Panc1 (cell line): ENCODE measurements around the gene VPS33B. TPM values are rescaled to one million over a fixed set of nuclear protein-coding genes. Genes with fewer than 3 reads are reported as not detected.
A peak's percentile ranks its signal among the peaks of the same experiment; 100 is the strongest.

Source experiments
- ATAC-seq: fragments of 200-7000 bp; cut with Tn5 transposase; 2 replicates; pipeline ENCODE4 v1.9.1; 2020; ENCODE audit warnings: mild to moderate bottlenecking, moderate library complexity
- BruUV-seq: library from RNA; stranded (reverse); fragments of 400-500 nt; replicated peaks from 2 replicates; lab custom pipeline; 2021; lab: Mats Ljungman, UMichigan
- CTCF ChIA-PET: fragments of 300-600 bp; sonication (Branson Sonifier 250); formaldehyde crosslinking; loops from one replicate; lab custom pipeline; 2022; ENCODE audit warnings: antibody characterized with exemption; lab: Charles Lee
- POLR2A ChIA-PET: fragments of 300-600 bp; sonication (Branson Sonifier 250); formaldehyde crosslinking; loops from one replicate; lab custom pipeline; 2022; ENCODE audit warnings: antibody characterized with exemption; lab: Charles Lee
- DNase-seq: peaks from one replicate; pipeline ENCODE4 v3.0.0-alpha.2; 2010; ENCODE audit warnings: low read depth, low spot score
- H3K27ac ChIP-seq: 2 replicates; pipeline ENCODE4 v1.5.1; 2011; ENCODE audit warnings: mild to moderate bottlenecking, low read length, inconsistent platforms
- H3K27me3 ChIP-seq: fragments of 200-500 bp; sonication (Bioruptor generic); 2 replicates; pipeline ENCODE4 v1.6.0; 2014; ENCODE audit warnings: low read length, inconsistent platforms; ENCODE audit not compliant: control insufficient read depth, insufficient read depth
- H3K36me3 ChIP-seq: fragments of 200-500 bp; sonication (Bioruptor generic); 2 replicates; pipeline ENCODE4 v1.5.1; 2014; ENCODE audit warnings: inconsistent platforms, mild to moderate bottlenecking, low read length, moderate library complexity; ENCODE audit not compliant: control insufficient read depth, insufficient read depth
- H3K4me1 ChIP-seq: 2 replicates; pipeline ENCODE4 v1.5.1; 2011; ENCODE audit warnings: inconsistent platforms, mild to moderate bottlenecking, low read length, moderate library complexity; ENCODE audit not compliant: control insufficient read depth, insufficient read depth
- H3K4me3 ChIP-seq, 2 experiments: 2 replicates each; pipeline ENCODE4 v1.5.1; 2011 to 2012; ENCODE audit warnings: low read depth in 2 of 2, low read length in 2 of 2, mild to moderate bottlenecking in 2 of 2, inconsistent platforms in 1 of 2, moderate library complexity in 1 of 2
- H3K9me3 ChIP-seq: fragments of 200-500 bp; sonication (Bioruptor generic); 2 replicates; pipeline ENCODE4 v1.5.1; 2014; ENCODE audit warnings: low read depth, mild to moderate bottlenecking, inconsistent platforms, low read length, moderate library complexity; ENCODE audit not compliant: control insufficient read depth, insufficient read depth
- POLR2AphosphoS5 ChIP-seq: IDR thresholded peaks from 2 replicates; pipeline ENCODE4 v1.6.1; 2012; ENCODE audit warnings: mild to moderate bottlenecking, low read depth, low read length, moderate library complexity
- REST ChIP-seq, 2 experiments: IDR thresholded peaks; 2 replicates each; pipeline ENCODE4 v1.6.1; 2011 to 2012; ENCODE audit warnings: low read depth in 2 of 2, control low read depth in 1 of 2, low read length in 1 of 2, mild to moderate bottlenecking in 1 of 2, moderate library complexity in 1 of 2; ENCODE audit not compliant: insufficient read depth in 1 of 2
- SIN3A ChIP-seq: IDR thresholded peaks from 2 replicates; pipeline ENCODE4 v1.6.1; 2012; ENCODE audit warnings: low read depth, mild to moderate bottlenecking, low read length, moderate library complexity, borderline replicate concordance; ENCODE audit not compliant: insufficient read depth
- TCF7L2 ChIP-seq: IDR thresholded peaks from 2 replicates; pipeline ENCODE4 v1.6.1; 2011; ENCODE audit warnings: mild to moderate bottlenecking, low read depth, low read length, inconsistent platforms
- in situ Hi-C: cut with HindIII; loops from 2 replicates; pipeline ENCODE4 v1.10.0; 2016; ENCODE audit warnings: low sequenced_read_pairs, low pct_unique_long_range_greater_than_20kb
- intact Hi-C: fragments of 100-400 bp; cut with micrococcal nuclease; formaldehyde crosslinking; loops from one replicate; pipeline ENCODE4 v1.10.0; 2022; ENCODE audit not compliant: unreplicated experiment
- total RNA-seq: library from RNA; stranded (reverse); gene quantifications from one replicate; pipeline ENCODE4 v1.2.1, GENCODE V29; 2021; ENCODE audit not compliant: unreplicated experiment
- TF ChIP-seq, protein P1 (sequence below): fragments of 450-650 bp; IDR thresholded peaks from 2 replicates; pipeline ENCODE4 v1.5.1; 2017; ENCODE audit warnings: mild to moderate bottlenecking

The VPS33B gene
- total RNA-seq, 1 experiment from 2014 or later: 16.3 TPM

GRCh38 chr15:90986790-90987507, 35.4 kb downstream of the VPS33B start (continued):
- TF ChIP-seq, protein P1, sequence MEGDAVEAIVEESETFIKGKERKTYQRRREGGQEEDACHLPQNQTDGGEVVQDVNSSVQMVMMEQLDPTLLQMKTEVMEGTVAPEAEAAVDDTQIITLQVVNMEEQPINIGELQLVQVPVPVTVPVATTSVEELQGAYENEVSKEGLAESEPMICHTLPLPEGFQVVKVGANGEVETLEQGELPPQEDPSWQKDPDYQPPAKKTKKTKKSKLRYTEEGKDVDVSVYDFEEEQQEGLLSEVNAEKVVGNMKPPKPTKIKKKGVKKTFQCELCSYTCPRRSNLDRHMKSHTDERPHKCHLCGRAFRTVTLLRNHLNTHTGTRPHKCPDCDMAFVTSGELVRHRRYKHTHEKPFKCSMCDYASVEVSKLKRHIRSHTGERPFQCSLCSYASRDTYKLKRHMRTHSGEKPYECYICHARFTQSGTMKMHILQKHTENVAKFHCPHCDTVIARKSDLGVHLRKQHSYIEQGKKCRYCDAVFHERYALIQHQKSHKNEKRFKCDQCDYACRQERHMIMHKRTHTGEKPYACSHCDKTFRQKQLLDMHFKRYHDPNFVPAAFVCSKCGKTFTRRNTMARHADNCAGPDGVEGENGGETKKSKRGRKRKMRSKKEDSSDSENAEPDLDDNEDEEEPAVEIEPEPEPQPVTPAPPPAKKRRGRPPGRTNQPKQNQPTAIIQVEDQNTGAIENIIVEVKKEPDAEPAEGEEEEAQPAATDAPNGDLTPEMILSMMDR: no peak

GRCh38 chr15:90982135-90982534, 40.3 kb downstream of the VPS33B start:
- CTCF ChIA-PET: no interaction called here
- in situ Hi-C loops: no loop called here
- no peaks in the 10 kb centered on the region for H3K9me3 ChIP-seq
- intact Hi-C loops: no loop called here
- no peak overlapping the region for H3K27ac ChIP-seq
- TF ChIP-seq, protein P1: no peak
- no peak for TF ChIP-seq POLR2AphosphoS5
- TF ChIP-seq SIN3A: no peak
- POLR2A ChIA-PET: no interaction called here
- DNase-seq: no peak
- no TSS peak for BruUV-seq
- peaks cover 44% of the 10 kb centered on the region for H3K36me3 ChIP-seq
- no peaks in the 10 kb centered on the region for H3K27me3 ChIP-seq
- peaks cover 8% of the 10 kb centered on the region for H3K4me1 ChIP-seq
- ATAC-seq: no peak
- no peak overlapping the region for H3K4me3 ChIP-seq

GRCh38 chr15:90981681-90982080, 40.7 kb downstream of the VPS33B start:
- TF ChIP-seq POLR2AphosphoS5: no peak
- intact Hi-C loops (no loop called here), in situ Hi-C loops (no loop called here)
- no peak overlapping the region for H3K27ac ChIP-seq
- no peaks in the 10 kb centered on the region for H3K27me3 ChIP-seq
- H3K4me3 ChIP-seq: no peak overlapping the region
- DNase-seq: no peak
- H3K4me1 ChIP-seq: peaks cover 6% of the 10 kb centered on the region
- BruUV-seq: no TSS peak
- POLR2A ChIA-PET: no interaction called here
- CTCF ChIA-PET: no interaction called here
- peaks cover 48% of the 10 kb centered on the region for H3K36me3 ChIP-seq
- ATAC-seq: no peak
- H3K9me3 ChIP-seq: no peaks in the 10 kb centered on the region

DNA sequence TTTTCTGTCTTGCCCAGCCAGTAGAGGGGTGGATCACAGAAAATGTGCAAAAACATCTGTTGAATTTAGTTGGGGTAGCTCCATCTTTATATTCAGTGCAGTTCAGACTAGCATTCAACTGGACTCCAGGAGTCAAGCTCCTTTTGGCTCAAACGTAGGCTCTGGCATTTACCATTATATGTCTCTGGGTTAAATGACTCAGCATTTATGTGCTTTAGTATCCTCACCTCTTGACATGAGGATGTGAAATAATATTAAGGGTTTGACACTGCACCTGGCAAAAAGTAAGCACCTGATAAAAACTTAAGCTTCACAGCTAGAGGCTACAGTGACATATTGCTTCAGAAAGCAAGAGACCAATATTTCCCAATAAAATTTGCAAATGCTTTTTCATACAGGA, 42.8 kb downstream of the VPS33B start:
- H3K27me3 ChIP-seq: no peaks in the 10 kb centered on the region
- H3K4me1 ChIP-seq: no peaks in the 10 kb centered on the region
- TF ChIP-seq TCF7L2: no peak
- TF ChIP-seq, protein P1: no peak
- TF ChIP-seq SIN3A: no peak
- TF ChIP-seq POLR2AphosphoS5: no peak
- no peak for TF ChIP-seq REST (IDR thresholded peaks at IDR 0.05; ENCODE audit: insufficient read depth in 1 of 2, low read depth in 2 of 2, low read length in 1 of 2)
- no TSS peak for BruUV-seq
- H3K9me3 ChIP-seq: no peaks in the 10 kb centered on the region
- peak overlapping the region; percentile 30; the same call in 1 of the 2 replicates for H3K27ac ChIP-seq
- intact Hi-C loops (no loop called here), in situ Hi-C loops (no loop called here)
- DNase-seq: no peak
- ATAC-seq: no peak
- H3K4me3 ChIP-seq: no peak overlapping the region
- ChIA-PET POLR2A (no interaction called here), CTCF (no interaction called here)
- H3K36me3 ChIP-seq: peaks cover 56% of the 10 kb centered on the region
